Osteocyte (in vitro differentiated cells): Measurements from ENCODE around the gene PDPK1. TPM values are rescaled to one million over a fixed set of nuclear protein-coding genes. Genes with fewer than 3 reads are reported as not detected.

Source experiments
- DNase-seq: peaks from one replicate; pipeline ENCODE4 v3.0.0; 2021; ENCODE audit warnings: mixed read lengths; ENCODE audit not compliant: unreplicated experiment; ENCODE audit errors: extremely low spot score
- H3K27ac Mint-ChIP-seq: one replicate; pipeline ENCODE4 v1.8.0; 2021; ENCODE audit warnings: mild to moderate bottlenecking, mixed read lengths; ENCODE audit not compliant: unreplicated experiment
- H3K27me3 Mint-ChIP-seq: one replicate; pipeline ENCODE4 v1.8.0; 2021; ENCODE audit warnings: mixed read lengths; ENCODE audit not compliant: unreplicated experiment
- H3K36me3 Mint-ChIP-seq: one replicate; pipeline ENCODE4 v1.8.0; 2021; ENCODE audit warnings: mixed read lengths; ENCODE audit not compliant: unreplicated experiment
- H3K4me1 Mint-ChIP-seq: one replicate; pipeline ENCODE4 v1.8.0; 2021; ENCODE audit warnings: mixed read lengths; ENCODE audit not compliant: unreplicated experiment
- H3K4me3 Mint-ChIP-seq: one replicate; pipeline ENCODE4 v1.8.0; 2021; ENCODE audit warnings: mild to moderate bottlenecking, moderate library complexity, mixed read lengths; ENCODE audit not compliant: unreplicated experiment
- H3K9me3 Mint-ChIP-seq: one replicate; pipeline ENCODE4 v1.8.0; 2021; ENCODE audit warnings: mixed read lengths; ENCODE audit not compliant: unreplicated experiment
- total RNA-seq: library from RNA; stranded (reverse); gene quantifications from 2 replicates; pipeline ENCODE4 v1.2.1, GENCODE V29; 2021
- TF ChIP-seq, protein P1 (sequence below): fragments of 200-600 bp; sonication (generic); IDR thresholded peaks from 2 replicates; pipeline ENCODE4 v1.5.0; 2021; ENCODE audit warnings: antibody characterized with exemption, mild to moderate bottlenecking, moderate library complexity

Gene PDPK1
- total RNA-seq, 1 donor from 2014 or later = 45.8 TPM

DNA sequence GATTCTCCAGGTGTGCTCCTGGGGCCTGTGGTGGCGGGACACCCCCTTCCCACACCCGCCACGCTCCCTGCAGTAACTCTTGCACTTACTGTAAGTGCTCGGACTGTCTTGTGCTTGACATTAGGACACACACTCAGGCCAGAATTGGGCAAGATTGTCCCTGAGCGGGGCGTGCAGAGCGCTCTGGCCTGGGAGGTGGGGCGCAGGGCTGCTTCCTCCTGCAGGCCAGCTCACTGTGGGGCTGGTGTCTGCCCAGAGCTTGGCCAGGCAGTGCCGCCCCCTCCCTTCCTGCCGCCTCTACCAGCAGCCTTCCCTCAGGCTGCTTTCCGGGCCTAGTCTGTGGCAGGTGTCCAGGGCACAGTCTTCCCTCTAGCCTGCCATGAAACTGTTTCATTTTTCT, 30.2 kb upstream of the PDPK1 start:
- Mint-ChIP-seq H3K27ac (no peak overlapping the region), H3K4me3 (no peak overlapping the region), H3K4me1 (peaks cover 4% of the 10 kb centered on the region), H3K9me3 (no peaks in the 10 kb centered on the region), H3K27me3 (no peaks in the 10 kb centered on the region), H3K36me3 (no peaks in the 10 kb centered on the region)
- DNase-seq = no peak
- TF ChIP-seq, protein P1, sequence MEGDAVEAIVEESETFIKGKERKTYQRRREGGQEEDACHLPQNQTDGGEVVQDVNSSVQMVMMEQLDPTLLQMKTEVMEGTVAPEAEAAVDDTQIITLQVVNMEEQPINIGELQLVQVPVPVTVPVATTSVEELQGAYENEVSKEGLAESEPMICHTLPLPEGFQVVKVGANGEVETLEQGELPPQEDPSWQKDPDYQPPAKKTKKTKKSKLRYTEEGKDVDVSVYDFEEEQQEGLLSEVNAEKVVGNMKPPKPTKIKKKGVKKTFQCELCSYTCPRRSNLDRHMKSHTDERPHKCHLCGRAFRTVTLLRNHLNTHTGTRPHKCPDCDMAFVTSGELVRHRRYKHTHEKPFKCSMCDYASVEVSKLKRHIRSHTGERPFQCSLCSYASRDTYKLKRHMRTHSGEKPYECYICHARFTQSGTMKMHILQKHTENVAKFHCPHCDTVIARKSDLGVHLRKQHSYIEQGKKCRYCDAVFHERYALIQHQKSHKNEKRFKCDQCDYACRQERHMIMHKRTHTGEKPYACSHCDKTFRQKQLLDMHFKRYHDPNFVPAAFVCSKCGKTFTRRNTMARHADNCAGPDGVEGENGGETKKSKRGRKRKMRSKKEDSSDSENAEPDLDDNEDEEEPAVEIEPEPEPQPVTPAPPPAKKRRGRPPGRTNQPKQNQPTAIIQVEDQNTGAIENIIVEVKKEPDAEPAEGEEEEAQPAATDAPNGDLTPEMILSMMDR = no peak

DNA sequence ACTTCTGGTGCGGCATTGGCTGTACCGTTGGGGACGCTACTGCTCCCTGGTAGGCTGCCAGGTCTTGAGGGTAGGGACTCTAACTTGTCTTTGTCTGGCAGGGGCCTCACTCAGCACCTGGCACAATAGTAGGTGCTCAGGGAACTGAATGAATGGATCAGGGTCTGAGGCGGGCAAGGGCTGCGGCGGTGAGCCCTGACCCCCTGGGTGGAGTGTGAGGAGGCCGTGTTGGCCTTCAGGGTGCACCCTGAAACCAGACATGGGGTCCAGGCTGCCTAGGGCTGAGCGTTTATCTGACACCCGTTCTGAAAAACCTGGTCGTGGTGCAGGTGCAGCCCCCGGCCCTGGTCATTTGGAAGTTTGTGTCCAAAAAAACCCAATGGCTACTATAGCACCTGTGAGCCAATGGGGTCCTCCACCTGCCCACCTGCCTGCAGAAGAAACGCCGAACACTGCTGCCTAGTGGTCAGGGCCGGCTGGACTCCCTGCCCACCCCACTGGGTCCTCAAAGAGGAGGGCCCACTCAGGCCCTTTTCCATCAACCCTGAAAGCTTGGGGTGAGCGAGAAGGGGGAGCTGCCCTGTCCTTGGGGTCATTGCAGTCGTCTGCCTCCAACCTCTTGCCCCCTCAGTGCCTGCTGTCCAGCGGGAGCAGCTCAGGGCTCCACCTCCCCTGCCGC, 29.0 kb upstream of the PDPK1 start:
- Mint-ChIP-seq H3K36me3 (no peaks in the 10 kb centered on the region), H3K27me3 (no peaks in the 10 kb centered on the region), H3K27ac (no peak overlapping the region), H3K4me3 (no peak overlapping the region), H3K9me3 (no peaks in the 10 kb centered on the region), H3K4me1 (peaks cover 8% of the 10 kb centered on the region)
- TF ChIP-seq, protein P1 = no peak
- DNase-seq = no peak

DNA sequence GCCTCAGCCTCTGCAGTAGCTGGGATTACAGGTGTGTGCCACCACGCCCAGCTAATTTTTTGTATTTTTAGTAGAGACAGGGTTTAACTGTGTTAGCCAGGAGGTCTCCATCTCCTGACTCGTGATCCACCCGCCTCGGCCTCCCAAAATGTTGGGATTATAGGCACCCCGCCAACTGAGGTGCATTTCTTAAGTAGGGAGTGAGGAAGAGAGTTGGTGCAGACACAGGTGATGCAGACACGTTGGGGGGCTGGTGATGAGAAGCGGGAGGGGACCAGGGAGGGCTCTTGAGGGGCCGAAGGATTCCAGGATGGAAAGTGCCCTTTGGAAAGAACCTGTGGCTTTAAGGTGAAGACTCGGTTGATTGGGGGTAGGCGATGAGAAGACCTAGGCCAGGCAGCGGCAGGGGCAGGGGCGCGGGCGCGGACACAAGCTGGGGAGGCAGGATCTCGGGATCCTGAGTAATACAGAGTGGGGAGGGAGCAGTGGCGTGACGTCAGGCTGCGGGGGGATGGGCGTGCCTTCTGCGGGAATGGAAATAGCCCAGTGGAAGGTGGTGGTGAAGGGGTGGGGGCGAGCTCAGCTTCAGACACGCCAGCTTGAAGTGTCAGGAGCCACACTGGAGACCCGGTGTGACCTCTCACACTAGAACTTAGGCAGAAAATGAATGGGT, 26.6 kb upstream of the PDPK1 start:
- Mint-ChIP-seq H3K4me1 (peaks cover 20% of the 10 kb centered on the region), H3K4me3 (no peak overlapping the region), H3K27ac (no peak overlapping the region), H3K36me3 (no peaks in the 10 kb centered on the region), H3K27me3 (no peaks in the 10 kb centered on the region), H3K9me3 (no peaks in the 10 kb centered on the region)
- TF ChIP-seq, protein P1 = no peak
- no peak for DNase-seq

DNA sequence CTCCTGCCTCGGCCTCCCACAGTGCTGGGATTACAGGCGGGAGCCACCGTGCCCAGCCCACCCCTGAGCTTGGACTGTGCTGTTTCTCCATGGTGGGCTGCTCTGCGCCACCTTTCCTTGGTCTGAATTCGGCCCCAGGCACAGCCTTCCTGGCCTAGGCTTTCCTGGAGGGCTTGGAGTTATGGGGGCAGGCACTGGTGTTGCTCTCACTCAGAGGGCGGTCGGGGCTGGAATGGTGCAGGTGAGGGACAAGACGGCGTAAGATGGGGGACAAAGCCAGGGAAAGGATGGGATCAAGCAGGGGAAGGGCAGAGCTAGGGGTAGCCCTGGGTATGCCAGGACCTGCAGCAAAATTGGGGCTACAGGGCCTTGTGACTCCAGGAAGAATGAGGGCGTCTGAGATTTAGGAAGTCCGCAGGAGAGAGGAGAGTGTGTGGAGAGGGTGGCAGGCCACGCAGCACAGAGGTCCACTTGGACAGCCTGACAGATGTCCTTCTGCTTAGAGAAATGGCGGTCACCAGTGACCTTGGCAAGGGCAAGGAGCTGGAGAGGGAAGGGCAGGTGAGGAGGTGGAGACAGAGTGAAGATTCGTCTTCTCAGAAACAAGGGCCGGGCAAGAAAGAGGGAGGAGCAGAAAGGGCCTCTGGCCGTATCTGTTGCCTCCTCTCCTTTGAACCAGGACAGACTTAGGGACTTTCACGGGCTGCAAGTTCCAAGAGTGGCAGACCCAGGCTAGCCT, 25.7 kb upstream of the PDPK1 start:
- Mint-ChIP-seq H3K4me1 (peaks cover 29% of the 10 kb centered on the region), H3K27ac (no peak overlapping the region), H3K36me3 (peaks cover 2% of the 10 kb centered on the region), H3K27me3 (no peaks in the 10 kb centered on the region), H3K4me3 (peak overlapping the region; percentile 65), H3K9me3 (no peaks in the 10 kb centered on the region)
- DNase-seq = no peak
- TF ChIP-seq, protein P1 = no peak
